NCI-H1436 (cell line): ENCODE measurements around the gene RBM22.

Source experiments
- DNase-seq: peaks from one replicate; lab custom pipeline; 2025; lab: John Stamatoyannopoulos, UW

Gene RBM22

GRCh38 chr5:150651924-150652671 is 48.8 kb downstream of the RBM22 start:
- DNase-seq: no peak

DNA sequence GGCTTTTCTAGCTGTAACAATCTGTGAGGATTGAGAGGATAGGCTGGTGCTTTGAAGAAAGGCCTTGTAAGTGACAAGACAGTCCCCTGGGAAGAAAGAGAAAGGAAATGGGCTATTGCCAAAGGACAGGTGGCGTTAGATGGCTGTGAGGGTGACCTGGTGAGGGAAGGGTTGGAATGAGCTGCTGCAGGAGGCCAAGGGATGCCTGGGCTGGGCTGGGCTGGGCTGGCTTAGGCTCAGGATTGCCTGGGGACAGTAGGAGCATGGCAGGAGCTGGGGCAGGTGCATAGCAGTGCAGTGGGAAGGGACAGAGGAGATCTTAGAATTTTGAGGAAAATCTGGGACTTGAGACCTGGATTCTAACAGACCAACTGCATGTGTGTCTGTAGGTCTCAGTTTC is 49.5 kb downstream of the RBM22 start:
- peak; percentile 55 for DNase-seq

- no peak for DNase-seq
These were observed 50.5 kb downstream of the RBM22 start for GRCh38 chr5:150650021-150651006.

- no peak for DNase-seq
These were observed 51.5 kb downstream of the RBM22 start for GRCh38 chr5:150649108-150650020.

- no peak for DNase-seq
These were observed 52.4 kb downstream of the RBM22 start for GRCh38 chr5:150648294-150649107.

DNA sequence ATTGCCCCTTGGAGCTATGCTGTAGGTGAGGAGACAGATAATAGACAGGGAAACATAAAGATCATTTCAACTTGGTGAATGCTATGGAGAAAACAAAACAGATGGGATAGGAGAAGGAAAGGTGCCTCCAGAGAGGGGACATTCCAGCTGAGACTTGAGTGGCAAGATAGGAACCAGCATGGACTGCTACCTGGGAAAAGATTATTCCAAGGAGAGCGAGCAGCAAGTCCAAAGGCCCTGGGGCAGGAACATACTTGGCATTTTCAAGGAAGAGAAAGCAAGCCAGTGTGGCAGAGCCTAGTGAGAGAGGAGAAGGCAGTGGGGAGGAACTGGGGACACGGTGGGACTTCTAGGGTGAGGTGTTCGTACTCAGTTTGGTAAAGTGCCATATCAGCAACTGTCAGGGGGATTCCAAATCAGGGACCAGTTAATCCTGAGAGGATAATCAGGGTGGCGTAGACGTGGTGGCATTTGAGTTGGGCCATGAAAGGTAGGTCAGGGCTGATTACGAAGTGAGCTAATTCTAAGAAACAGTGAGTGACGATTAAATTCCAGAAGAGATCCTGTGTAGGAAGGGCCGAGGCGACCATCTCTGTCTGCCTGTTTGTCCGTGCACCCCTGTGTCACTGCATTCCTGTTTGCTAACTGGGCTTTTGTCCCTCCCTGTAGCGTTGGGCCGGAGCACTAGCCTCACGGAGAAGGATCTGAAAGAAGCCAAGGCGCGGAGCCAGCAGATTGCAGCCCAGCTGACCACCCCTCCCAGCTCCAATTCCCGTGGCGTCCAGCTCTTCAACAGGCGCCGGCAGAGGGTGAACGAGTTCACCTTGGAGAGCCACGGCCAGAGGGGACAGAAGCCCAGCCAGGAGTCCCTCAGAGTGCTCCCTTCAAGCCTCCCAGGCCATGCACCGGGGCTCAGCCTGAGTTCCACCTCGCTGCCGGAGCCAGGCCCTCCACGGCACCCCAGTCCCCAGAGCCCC is 53.3 kb downstream of the RBM22 start:
- DNase-seq: no peak

GRCh38 chr5:150645070-150645700 is 55.7 kb downstream of the RBM22 start:
- DNase-seq: no peak

DNA sequence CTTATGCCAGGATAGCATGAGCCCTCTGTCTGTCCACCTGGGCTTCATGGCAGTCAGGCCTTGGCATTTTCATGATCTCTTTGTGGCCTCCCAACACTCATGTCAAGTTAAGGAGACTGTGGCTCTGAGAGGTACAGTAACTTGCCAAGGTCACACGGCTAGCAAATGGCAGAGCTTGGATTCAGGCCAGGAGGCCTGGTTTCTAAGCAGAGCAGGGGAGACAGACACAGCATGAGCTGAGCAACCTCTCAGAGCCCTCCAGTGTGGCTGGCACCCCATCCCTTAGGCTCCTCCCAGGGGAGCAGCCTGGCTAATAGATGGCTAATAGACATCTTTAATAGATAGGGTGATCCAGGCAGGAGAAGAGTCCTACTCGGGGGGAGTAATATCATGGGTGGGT is 56.3 kb downstream of the RBM22 start:
- no peak for DNase-seq

DNA sequence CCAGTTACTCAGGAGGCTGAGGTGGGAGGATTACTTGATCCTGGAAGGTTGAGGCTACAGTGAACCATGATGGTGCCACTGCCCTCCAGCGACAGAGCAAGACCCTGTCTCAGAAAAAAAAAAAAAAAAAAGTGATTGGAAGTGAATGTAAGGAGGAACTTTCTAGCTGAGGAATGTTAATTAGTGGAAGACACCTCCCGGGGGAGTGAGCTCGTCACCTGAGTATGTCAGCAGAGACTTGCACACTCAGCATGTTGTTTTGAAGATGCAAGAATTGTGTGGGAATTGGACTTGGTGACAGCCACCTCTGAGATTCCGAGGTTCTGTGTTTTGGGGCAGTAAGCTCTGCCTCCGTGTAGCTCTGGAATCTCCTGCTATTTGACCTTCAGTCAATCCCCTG is 56.8 kb downstream of the RBM22 start:
- DNase-seq: no peak

- DNase-seq: no peak
These were observed 57.7 kb downstream of the RBM22 start for GRCh38 chr5:150642991-150643710.

DNA sequence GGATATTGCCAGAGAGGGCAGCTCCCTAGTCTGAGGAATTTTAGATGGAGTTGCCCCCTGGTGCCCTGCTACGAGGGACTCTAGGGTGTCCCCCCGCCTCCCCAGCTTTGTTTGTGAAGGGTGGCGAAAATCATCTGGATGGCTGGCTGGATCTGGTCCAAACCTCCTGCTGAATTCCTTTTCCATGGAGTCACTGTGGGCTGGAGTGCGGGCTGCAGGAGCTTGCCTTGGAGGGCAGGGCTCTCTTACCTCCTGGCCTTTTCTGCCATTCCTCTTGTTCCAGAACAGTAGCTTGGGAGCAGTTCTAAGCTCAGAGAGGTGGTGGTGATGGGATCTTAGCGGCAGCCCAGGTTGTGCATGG is 58.3 kb downstream of the RBM22 start:
- DNase-seq: no peak

DNA sequence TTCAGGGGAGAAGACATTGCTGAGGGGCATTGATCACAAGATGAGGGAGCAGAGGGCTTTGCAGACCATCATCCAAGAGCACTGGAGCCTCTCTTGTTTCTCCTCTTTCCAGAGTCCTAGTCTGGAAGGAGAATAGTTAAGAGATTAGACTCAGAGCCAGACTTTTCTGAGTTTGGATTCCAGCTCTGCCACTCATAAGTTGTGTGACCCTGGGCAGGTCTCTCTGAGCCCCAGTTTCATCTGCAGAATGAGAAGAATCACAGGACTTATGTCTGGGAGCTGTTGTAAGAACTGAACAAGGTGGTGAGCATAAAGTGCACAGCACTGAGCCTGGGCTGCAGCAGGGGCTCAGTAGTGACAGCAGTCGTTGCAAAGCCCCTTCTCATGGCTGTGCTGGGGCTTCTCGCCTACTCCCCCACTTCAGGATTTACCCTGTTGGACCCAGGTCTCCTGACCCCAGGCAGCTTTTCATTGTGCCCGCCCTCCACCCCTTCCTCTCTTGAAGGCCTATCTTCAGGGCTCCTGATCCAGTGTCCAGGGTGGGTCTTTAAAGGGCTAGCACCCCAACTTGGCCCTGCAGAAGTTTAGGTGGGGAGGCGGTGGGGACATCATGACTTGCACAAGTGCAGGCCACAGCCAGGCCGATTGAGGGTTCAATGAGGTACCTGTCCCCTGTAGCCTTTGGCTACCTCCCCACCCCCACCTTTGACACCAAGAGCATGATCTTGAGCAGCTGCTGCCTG is 58.9 kb downstream of the RBM22 start:
- no peak for DNase-seq

DNA sequence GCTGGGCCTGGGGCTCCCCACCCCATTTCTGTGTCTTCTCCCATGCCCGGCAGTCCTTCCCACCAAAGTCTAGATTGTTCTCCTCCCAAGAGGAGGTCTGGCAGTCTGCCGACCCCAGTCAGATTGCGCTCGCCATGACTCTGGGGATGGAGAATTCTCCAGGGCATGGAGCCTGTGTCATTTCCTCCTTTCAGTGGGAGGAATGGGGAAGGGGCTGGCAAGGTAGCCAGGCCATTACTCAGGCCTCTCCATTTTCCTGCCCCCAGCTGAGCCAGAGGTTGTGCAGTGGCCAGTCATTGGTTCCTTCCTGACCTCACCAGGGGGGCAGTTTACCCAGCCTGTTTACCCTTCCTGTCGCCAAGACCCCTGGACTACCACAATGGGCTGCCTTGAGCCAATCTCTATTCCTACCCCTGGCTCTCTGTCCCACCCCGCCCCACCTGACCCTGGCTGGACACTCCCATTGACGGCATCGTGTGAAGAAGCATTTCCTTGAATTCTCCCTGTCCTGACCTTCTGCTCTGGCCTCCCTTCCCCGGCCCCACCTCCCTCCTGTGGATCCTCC is 59.8 kb downstream of the RBM22 start:
- DNase-seq: no peak
